Neutrophil (primary cell): Measurements from ENCODE around the gene RNASET2.
A peak's percentile ranks its signal among the peaks of the same experiment; 100 is the strongest.

Experiments used
- H3K27ac ChIP-seq: fragments of 200-600 bp; sonication (generic); 2 replicates; pipeline ENCODE4 v1.5.1; 2016; ENCODE audit warnings: mild to moderate bottlenecking, moderate library complexity
- H3K27me3 ChIP-seq: fragments of 200-600 bp; sonication (generic); 2 replicates; pipeline ENCODE4 v1.6.0; 2016; ENCODE audit warnings: mild to moderate bottlenecking
- H3K36me3 ChIP-seq: fragments of 200-600 bp; sonication (generic); 2 replicates; pipeline ENCODE4 v1.5.1; 2017
- H3K4me1 ChIP-seq, 2 experiments: fragments of 200-600 bp in 1 of 2; sonication (generic) in 1 of 2; 1 replicate in 1 of 2; 2 replicates in 1 of 2; pipeline versions ENCODE4 v1.5.1 to v1.6.1; 2013 to 2016; ENCODE audit warnings: low read depth in 1 of 2, low read length in 1 of 2, mild to moderate bottlenecking in 1 of 2, moderate library complexity in 1 of 2; ENCODE audit not compliant: control insufficient read depth in 1 of 2, insufficient read depth in 1 of 2
- H3K4me3 ChIP-seq, 2 experiments: fragments of 200-600 bp in 1 of 2; sonication (generic) in 1 of 2; 1 replicate in 1 of 2; 2 replicates in 1 of 2; pipeline ENCODE4 v1.5.1; 2013 to 2016; ENCODE audit warnings: low read depth in 1 of 2, low read length in 1 of 2, mild to moderate bottlenecking in 1 of 2, moderate library complexity in 1 of 2
- H3K9me3 ChIP-seq: fragments of 200-600 bp; sonication (generic); 2 replicates; pipeline ENCODE4 v1.5.1; 2016
- CTCF ChIP-seq: fragments of 200-600 bp; sonication (generic); IDR thresholded peaks from 2 replicates; pipeline ENCODE4 v1.5.1; 2016; ENCODE audit warnings: antibody characterized with exemption

The RNASET2 gene

GRCh38 chr6:166998256-166999144 lies 42.1 kb upstream of the RNASET2 start:
- Histone ChIP-seq H3K36me3 (peaks cover 8% of the 10 kb centered on the region), H3K4me1 (peaks cover 33 to 36% of the 10 kb centered on the region in 2 experiments), H3K27ac (peak overlapping the region; percentile 90), H3K4me3 (peak overlapping the region; percentile 98 to 99), H3K9me3 (no peaks in the 10 kb centered on the region), H3K27me3 (no peaks in the 10 kb centered on the region)
- no peak for TF ChIP-seq CTCF

- Histone ChIP-seq H3K4me3 (peak overlapping the region; percentile 98 to 99), H3K4me1 (peaks cover 33 to 36% of the 10 kb centered on the region in 2 experiments), H3K9me3 (no peaks in the 10 kb centered on the region), H3K36me3 (peaks cover 10% of the 10 kb centered on the region), H3K27ac (peak overlapping the region; percentile 90), H3K27me3 (no peaks in the 10 kb centered on the region)
- peak; percentile 45 for TF ChIP-seq CTCF
These were observed 41.5 kb upstream of the RNASET2 start for GRCh38 chr6:166997768-166998255.

GRCh38 chr6:166997348-166997747 lies 41.0 kb upstream of the RNASET2 start:
- Histone ChIP-seq H3K4me3 (peak overlapping the region; percentile 98 to 99), H3K4me1 (peaks cover 33 to 36% of the 10 kb centered on the region in 2 experiments), H3K9me3 (no peaks in the 10 kb centered on the region), H3K27me3 (no peaks in the 10 kb centered on the region), H3K36me3 (peaks cover 15% of the 10 kb centered on the region), H3K27ac (peak overlapping the region; percentile 90)
- TF ChIP-seq CTCF: no peak

GRCh38 chr6:166996406-166996805 lies 40.1 kb upstream of the RNASET2 start:
- H3K36me3 ChIP-seq: peaks cover 16% of the 10 kb centered on the region

GRCh38 chr6:166989427-166990032 lies 33.2 kb upstream of the RNASET2 start:
- H3K27ac ChIP-seq: peak overlapping the region; percentile 15
- H3K9me3 ChIP-seq: no peaks in the 10 kb centered on the region
- H3K4me1 ChIP-seq: peaks cover 3 to 5% of the 10 kb centered on the region in 2 experiments
- no peaks in the 10 kb centered on the region for H3K27me3 ChIP-seq
- H3K36me3 ChIP-seq: peaks cover 28% of the 10 kb centered on the region
- peak; percentile 57 for TF ChIP-seq CTCF
- H3K4me3 ChIP-seq: no peak overlapping the region

More at GRCh38 chr6:166996406-166996805, 40.1 kb upstream of the RNASET2 start:
- H3K27ac ChIP-seq: peak overlapping the region; percentile 23
- no peak for TF ChIP-seq CTCF
- H3K4me3 ChIP-seq: peak overlapping the region in 1 of 2 experiments; percentile 1
- no peaks in the 10 kb centered on the region for H3K9me3 ChIP-seq
- H3K27me3 ChIP-seq: no peaks in the 10 kb centered on the region
- H3K4me1 ChIP-seq: peaks cover 33 to 36% of the 10 kb centered on the region in 2 experiments
